ENCODE results near the gene SYMPK. TPM values are rescaled to one million over a fixed set of nuclear protein-coding genes. Genes with fewer than 3 reads are reported as not detected.

Gene SYMPK
- total RNA-seq (ENCODE audit: low replicate concordance): 66.7 and 93.0 TPM in 2 replicates
- long read RNA-seq, partial matches to known transcripts: 2 of 3 reads
- long read RNA-seq, other reads (novel, unspliced or antisense): 0 of 3 reads

DNA sequence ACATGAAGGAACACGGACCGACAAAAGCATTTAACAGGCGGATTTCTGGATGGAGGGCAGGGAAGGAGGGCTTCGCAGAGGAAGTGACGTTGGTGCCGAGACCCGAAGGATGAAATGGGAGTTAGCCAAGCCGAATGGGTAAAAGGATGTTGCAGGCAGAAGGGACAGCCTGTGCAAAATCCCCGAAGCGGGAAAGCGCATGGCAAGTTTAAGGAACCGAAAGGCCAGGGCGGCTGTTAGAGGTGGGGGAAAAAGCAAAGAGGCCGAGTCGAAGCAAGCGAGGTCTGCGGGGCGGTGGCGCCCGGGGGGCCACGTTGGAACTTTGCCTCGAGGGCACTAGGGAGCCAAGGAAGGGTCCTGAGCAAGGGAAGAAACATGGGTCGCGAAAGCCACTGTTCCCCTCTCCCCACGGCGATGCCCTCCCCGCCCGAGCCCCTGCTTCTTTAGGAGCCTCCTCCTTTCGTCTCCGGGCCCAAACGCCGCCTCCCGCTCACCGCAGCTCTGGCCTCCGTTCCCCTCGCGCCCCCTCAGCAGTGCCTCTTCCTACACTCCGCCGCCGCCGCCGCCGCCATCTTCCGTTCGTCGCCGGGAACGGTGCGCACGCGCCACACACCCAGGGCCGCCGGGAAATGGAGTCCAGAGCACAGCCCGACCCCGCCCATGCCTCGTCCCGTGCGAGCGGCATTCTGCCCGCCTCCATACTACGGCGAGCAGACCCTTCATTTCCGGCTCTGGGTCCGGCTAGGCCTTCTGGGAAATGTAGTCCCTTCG, at the start of gene SYMPK:
Gene SYMPK, minus strand, starts transcription at position 584 of the 771 bp plus-strand sequence. CDS start 8,652 bp downstream, outside the sequence.
- Mint-ChIP-seq H3K9me3 (no peaks in the 10 kb centered on the region), H3K4me1 (ENCODE audit: unreplicated experiment) (peaks cover 8% of the 10 kb centered on the region), H3K4me3 (peak within 1 kb of the TSS; percentile 97), H3K27ac (peak within 1 kb of the TSS; percentile 93), H3K27me3 (peaks cover 50% of the 10 kb centered on the region), H3K36me3 (no peaks in the 10 kb centered on the region)
- DNase-seq (ENCODE audit: extremely low spot score, unreplicated experiment): peak; percentile 99
- TF ChIP-seq, protein P1, sequence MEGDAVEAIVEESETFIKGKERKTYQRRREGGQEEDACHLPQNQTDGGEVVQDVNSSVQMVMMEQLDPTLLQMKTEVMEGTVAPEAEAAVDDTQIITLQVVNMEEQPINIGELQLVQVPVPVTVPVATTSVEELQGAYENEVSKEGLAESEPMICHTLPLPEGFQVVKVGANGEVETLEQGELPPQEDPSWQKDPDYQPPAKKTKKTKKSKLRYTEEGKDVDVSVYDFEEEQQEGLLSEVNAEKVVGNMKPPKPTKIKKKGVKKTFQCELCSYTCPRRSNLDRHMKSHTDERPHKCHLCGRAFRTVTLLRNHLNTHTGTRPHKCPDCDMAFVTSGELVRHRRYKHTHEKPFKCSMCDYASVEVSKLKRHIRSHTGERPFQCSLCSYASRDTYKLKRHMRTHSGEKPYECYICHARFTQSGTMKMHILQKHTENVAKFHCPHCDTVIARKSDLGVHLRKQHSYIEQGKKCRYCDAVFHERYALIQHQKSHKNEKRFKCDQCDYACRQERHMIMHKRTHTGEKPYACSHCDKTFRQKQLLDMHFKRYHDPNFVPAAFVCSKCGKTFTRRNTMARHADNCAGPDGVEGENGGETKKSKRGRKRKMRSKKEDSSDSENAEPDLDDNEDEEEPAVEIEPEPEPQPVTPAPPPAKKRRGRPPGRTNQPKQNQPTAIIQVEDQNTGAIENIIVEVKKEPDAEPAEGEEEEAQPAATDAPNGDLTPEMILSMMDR (conservative IDR thresholded peaks at IDR 0.05): no peak

DNA sequence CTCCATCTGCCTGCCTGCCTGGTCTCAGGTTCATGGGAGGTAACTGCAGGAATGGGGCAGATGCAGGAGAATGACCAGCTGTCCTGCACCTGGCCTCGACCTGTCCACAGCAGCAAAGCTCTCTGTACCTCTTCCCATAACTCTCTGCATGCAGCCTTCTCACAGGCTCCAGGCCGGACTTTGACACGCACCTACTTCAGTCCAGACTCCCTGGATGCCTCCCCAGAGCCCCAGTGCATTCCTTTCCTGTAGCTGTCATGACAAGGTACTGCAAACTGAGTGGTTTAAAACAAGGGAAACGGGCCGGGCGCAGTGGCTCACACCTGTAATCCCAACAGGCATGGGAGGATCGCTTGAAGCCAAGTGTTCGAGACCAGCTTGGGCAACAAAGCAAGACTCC, 48.3 kb upstream of the SYMPK start:
- no peaks in the 10 kb centered on the region for H3K36me3 Mint-ChIP-seq
- no peaks in the 10 kb centered on the region for H3K4me1 Mint-ChIP-seq (ENCODE audit: unreplicated experiment)
- no peak overlapping the region for H3K4me3 Mint-ChIP-seq
- H3K9me3 Mint-ChIP-seq: no peaks in the 10 kb centered on the region
- no peak overlapping the region for H3K27ac Mint-ChIP-seq
- DNase-seq (ENCODE audit: extremely low spot score, unreplicated experiment): no peak
- TF ChIP-seq, protein P1 (conservative IDR thresholded peaks at IDR 0.05): no peak
- H3K27me3 Mint-ChIP-seq: peaks cover 22% of the 10 kb centered on the region

DNA sequence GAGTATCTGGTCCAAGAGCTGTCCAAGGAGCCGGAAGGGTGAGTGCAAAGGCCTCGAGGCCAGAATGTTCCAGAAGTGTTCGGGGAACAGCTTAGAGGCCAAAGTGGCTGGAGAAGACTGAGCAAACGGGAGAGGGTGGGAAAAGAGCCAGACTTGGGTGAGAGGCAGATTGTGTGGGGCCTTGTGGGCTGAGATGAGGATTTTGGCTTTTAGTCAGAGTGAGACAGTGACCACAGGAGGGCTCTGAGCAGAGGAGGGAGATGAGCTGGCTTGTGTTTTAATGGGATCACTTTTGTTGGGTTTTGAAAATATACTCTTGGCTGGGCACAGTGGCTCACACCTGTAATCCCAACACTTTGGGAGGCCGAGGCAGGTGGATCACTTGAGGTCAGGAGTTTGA, 46.0 kb upstream of the SYMPK start:
- Mint-ChIP-seq H3K27me3 (peaks cover 21% of the 10 kb centered on the region), H3K36me3 (no peaks in the 10 kb centered on the region), H3K27ac (no peak overlapping the region), H3K4me1 (ENCODE audit: unreplicated experiment) (no peaks in the 10 kb centered on the region), H3K4me3 (no peak overlapping the region), H3K9me3 (no peaks in the 10 kb centered on the region)
- no peak for DNase-seq (ENCODE audit: extremely low spot score, unreplicated experiment)
- TF ChIP-seq, protein P1 (conservative IDR thresholded peaks at IDR 0.05): no peak

DNA sequence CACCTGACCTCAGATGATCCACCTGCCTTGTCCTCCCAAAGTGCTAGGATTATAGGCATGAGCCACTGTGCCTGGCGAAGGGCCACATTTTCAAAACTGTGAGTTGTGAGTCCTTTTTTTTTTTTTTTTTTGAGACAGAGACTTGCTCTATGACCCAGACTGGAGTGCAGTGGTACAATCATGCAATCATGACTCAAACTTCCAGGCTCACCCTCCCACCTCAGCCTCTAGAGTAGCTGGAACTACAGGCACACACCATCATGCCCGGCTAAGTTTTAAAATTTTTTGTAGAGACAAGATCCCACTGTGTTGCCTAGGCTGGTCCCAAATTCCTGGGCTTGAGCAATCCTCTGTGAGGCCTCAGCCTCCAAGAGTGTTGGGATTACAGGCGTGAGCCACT, 43.3 kb upstream of the SYMPK start:
- H3K4me3 Mint-ChIP-seq: no peak overlapping the region
- H3K27me3 Mint-ChIP-seq: peaks cover 14% of the 10 kb centered on the region
- no peak overlapping the region for H3K27ac Mint-ChIP-seq
- no peaks in the 10 kb centered on the region for H3K36me3 Mint-ChIP-seq
- no peak for DNase-seq (ENCODE audit: extremely low spot score, unreplicated experiment)
- no peaks in the 10 kb centered on the region for H3K4me1 Mint-ChIP-seq (ENCODE audit: unreplicated experiment)
- no peaks in the 10 kb centered on the region for H3K9me3 Mint-ChIP-seq
- TF ChIP-seq, protein P1 (conservative IDR thresholded peaks at IDR 0.05): no peak

DNA sequence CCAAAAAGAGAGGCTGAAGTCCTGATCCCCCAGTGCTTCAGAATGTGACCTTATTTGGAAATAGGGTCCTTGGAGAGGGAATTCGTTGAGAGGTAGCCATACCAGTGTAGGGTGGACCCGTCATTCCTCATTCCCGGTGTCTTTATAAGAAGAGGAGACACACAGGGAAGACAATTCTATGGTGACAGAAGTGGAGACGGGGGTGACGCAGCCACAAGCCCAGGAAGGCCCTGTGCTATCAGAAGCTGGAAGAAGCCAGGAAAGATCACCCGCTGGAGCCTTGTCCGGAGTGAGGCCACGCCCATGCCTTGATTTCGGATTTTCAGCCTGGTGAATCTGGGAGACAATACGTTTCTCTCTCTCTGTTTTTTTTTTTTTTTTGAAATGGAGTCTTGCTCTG, 42.1 kb upstream of the SYMPK start:
- no peak for DNase-seq (ENCODE audit: extremely low spot score, unreplicated experiment)
- Mint-ChIP-seq H3K9me3 (no peaks in the 10 kb centered on the region), H3K27ac (no peak overlapping the region), H3K36me3 (peaks cover 8% of the 10 kb centered on the region), H3K4me1 (ENCODE audit: unreplicated experiment) (peaks cover 6% of the 10 kb centered on the region), H3K4me3 (no peak overlapping the region), H3K27me3 (peaks cover 20% of the 10 kb centered on the region)
- TF ChIP-seq, protein P1 (conservative IDR thresholded peaks at IDR 0.05): no peak

Measured in type B pancreatic cell (in vitro differentiated cells).